ENCODE data around the gene TBCEL.
"Not testable (repeated sequence)": the region's sequence is repeated elsewhere in the genome, so short reads cannot be mapped to it uniquely, and the experiment has no call there.

The TBCEL gene

DNA sequence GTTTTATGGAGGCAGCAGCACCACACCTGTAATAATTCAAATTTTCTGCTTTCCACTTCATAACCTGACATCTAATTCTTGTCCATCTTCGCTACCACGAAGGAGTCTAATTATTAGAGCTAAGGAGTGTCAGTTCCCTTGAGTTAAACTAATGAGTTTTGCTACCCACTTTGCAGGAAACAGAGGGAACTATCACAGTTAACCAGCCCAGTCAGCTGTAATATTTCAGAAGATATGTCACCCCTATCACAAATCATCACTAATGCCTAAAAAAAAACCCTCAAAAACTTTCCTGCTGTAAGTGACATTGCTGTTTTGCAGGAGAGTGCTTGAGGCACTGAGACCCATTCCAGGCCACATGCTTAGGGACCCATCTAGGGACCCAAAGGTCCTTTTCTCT lies 85.6 kb downstream of the TBCEL start:
- DNase-seq, result no peak

DNA sequence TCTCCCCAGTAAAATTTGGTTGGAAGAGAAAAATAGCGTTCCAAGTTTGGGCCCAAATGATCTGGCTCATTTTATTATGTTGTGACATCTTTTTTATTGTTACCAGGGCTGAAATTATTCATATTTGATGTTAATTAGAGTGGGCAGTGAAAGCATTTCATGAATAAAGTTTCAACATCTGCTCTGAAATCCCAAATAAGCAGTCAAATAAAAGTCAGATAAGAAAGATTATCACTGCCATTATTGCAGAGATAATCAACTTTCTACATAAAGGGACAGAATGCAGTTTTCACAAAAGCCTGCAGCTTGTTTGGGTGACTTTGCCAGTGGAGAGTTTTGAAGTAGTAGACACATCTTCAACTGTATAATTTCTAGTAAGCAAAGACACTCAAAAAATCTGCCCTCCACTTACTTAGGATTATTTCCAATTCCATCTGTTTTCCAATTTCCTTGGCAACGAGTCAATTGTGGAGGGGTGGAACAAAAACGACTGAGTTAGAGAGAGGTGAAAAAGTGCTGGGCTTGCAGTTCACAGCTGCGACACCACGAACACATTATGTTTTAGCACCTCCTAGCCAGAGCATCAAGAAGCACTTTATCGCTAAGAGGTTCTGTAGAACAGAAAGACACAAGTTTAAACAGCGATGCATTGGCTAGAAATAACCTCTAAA lies 86.1 kb downstream of the TBCEL start:
- no peak for DNase-seq

GRCh38 chr11:121110871-121111724 lies 87.2 kb downstream of the TBCEL start:
- DNase-seq, result no peak

DNA sequence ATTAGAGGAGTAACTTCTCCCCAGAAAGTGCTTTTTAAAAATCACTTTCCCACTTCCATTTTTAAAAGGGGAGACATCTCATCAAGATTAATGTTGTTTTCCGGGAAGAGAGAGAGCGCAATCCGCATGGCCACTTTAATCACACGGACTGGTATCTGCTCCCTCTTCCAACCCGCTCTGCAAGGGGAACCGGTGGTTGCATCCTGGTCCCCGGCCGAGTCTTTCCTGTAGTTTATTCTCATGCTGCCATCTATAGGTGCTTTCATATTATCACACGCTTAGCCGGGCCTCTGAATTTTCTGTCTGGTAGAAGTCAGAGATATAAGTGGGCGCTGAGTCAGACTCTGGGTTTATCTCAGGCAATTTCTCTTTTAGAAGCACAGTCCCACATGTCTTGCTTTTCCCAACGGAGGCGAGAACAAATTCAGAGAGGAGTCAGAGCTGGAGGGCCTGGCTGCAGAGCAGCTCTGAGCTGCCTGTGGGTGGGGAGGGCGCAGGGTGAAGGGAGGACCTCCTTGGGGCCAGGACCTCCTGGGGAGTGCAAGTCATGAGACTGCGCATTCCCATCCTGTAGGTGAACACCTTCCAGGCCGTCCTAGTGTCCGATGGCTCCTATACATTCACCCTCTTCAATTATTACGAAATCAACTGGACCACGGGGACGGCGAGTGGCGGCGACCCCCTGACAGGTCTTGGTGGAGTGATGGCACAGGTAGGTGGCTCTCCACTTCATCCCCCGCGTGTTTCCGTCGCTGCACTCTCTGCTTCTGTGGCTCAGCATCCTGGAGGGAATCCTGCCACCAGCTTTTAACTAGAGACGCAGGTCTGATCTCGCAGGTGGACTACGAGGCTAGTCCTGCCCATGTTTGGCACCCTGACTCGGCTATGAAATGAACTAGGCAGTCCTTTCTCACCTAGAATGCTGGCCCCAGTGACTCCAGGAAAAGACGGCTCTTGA lies 88.9 kb downstream of the TBCEL start:
- DNase-seq, result peak; percentile 60

DNA sequence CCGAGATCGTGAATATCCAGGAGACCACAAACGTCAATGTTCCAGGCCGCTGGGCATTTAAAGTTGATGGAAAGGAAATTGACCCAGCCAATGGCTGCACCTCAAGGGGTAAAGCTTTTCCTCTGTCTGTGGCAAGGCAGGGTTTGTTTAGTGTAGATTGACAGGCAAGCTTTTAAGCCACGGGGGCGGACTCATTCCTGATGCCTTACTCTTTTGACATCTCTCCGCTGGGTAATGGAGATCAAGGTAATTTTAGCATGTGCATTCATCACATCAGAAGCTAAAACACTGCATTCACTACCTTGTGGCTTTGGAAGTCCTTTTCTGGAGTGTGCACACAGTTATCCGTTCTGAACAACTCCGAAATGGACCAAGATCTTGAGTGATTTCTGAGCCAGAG lies 89.7 kb downstream of the TBCEL start:
- DNase-seq, result no peak

- DNase-seq, result not testable (repeated sequence)
These were observed 91.1 kb downstream of the TBCEL start for GRCh38 chr11:121115024-121115423.

- no peak for DNase-seq
These were observed 93.9 kb downstream of the TBCEL start for GRCh38 chr11:121117788-121118187.

DNA sequence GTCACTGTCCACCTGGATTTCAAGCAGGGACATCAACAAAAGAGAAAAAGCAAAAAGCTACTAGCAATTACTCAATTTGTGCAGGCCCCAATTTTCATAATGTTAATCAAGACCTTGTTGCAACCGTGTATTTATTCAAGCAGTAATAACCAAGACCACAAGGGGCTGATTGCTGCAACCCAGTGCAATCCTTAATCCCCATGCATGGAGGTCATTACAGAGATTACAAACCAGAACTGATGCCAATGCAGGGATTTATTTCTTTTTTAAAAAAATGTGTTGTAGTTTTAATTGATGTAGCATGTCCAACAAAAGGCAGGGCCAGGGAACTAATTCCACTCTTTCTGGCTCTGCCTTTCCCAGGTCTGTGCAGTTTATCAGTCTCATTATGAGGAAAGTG lies 95.5 kb downstream of the TBCEL start:
- no peak for DNase-seq

- no peak for DNase-seq
These were observed 98.4 kb downstream of the TBCEL start for GRCh38 chr11:121122328-121122727.

DNA sequence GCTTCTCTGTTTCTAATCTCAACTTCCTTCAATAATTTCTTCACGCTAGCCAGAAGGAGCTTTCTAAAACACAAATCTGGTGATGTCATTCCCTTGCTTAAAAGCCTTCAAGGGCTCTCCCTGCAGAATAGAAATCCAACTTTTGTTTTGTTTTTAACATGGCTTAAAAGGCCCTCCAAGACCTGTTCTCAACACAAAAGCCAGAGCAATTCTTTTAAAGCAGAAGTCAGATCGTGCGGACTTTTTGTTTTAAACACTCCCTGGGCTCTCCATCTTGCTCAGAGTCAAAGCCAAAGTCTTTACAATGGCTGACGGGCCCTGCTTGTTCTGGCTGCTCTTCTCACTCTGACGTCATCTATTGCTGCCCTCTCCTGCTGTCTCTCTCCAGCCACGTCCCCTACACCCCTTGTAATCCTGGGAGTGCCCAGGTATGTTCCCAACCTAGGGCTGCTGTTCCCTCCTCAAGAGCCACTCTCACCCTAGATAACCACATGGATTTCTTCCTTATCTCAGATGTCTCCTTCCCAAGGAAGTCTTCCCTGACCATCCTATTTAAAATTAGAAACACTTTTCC lies 99.7 kb downstream of the TBCEL start:
- DNase-seq, result no peak

- no peak for DNase-seq
These were observed 103.9 kb downstream of the TBCEL start for GRCh38 chr11:121127809-121128208.

GRCh38 chr11:121129362-121130340 lies 105.7 kb downstream of the TBCEL start:
- DNase-seq, result no peak

DNA sequence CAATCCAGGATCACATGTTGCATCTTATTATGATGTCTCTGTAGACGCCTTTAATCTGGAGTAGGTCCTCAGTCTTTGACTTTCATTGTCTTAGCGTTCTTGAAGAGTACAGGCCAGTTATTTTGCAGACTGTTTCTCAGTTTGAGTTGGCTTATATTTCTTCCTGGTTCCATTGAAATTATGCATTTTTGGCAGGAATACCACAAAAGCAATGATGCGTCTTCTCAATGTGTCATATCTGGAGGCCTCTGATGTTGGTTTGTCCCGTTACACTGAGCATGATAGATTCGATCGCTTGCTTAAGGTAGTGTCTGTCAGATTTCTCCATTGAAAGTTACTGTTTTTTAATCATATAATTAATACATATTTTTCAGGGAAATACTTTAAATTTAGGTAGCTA lies 107.8 kb downstream of the TBCEL start:
- no peak for DNase-seq

DNA sequence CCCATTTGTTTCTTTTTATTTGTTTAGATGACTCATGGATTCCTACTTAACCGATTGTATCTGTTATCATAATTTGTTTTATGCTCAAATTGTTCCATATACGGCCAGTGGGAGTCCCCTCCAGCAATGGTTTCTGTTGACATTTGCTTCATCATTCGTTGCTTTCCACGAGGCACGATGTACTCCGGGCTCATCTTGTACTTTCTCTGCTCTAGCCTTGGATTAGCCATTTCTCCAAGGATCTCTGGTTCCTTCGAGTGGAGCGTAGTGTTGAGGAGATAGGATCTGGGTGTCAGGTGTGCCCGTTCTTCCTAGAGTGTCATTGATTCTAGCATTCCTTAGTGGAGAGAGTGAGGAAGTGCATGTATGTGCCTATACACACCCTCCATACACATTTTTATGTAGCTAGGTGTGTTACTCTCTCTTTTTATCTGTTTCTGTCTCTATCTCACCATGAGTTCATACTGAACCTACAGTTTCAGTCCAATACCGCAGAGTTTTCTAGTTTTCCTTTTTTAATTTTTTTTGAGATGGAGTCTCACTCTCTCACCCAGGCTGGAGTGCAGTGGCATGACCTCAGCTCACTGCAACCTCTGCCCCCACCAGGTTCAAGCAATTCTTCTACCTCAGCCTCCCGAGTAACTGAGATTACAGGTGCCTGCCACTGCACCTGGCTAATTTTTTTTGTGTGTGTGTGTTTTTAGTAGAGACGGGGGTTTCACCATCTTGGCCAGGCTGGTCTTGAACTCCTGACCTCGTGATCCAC lies 108.5 kb downstream of the TBCEL start:
- no peak for DNase-seq

- no peak for DNase-seq
These were observed 110.9 kb downstream of the TBCEL start for GRCh38 chr11:121134741-121135312.

- DNase-seq, result no peak
These were observed 113.1 kb downstream of the TBCEL start for GRCh38 chr11:121137005-121137404.

GRCh38 chr11:121138259-121138658 lies 114.4 kb downstream of the TBCEL start:
- no peak for DNase-seq

- no peak for DNase-seq
These were observed 116.5 kb downstream of the TBCEL start for GRCh38 chr11:121140369-121140768.
